Astrocyte (in vitro differentiated cells and primary cell): ENCODE results near the gene EPS8.

Experiments
- EZH2 ChIP-seq: IDR thresholded peaks from 2 replicates; pipeline ENCODE4 v1.6.1; 2012; ENCODE audit warnings: mild to moderate bottlenecking, low read length, inconsistent platforms; ENCODE audit not compliant: insufficient read depth
- TF ChIP-seq, protein P1 (sequence below): IDR thresholded peaks from 2 replicates; pipeline ENCODE4 v1.5.1; 2011; ENCODE audit warnings: low read depth, mild to moderate bottlenecking, inconsistent platforms, low read length, moderate library complexity; ENCODE audit not compliant: insufficient read depth

DNA sequence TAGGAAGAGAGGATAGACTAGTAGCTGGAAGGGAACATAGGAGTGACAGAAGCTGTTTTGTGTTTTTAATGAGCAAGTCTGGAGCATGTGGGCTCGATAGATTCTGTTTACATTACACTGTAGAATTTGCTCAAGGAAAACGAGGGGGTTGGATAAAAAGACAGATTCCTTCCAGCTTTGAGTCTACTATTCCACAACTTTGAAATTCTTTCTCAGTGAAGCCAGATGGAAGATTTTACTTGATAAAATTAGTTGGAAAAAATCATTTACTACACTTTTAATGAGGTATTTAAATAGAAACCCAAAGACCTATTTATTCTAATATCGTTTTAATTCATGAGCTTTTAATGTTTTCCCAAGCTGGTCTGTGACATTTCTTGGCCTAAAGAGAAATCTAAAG lies 19.5 kb upstream of the EPS8 start:
- TF ChIP-seq, protein P1, sequence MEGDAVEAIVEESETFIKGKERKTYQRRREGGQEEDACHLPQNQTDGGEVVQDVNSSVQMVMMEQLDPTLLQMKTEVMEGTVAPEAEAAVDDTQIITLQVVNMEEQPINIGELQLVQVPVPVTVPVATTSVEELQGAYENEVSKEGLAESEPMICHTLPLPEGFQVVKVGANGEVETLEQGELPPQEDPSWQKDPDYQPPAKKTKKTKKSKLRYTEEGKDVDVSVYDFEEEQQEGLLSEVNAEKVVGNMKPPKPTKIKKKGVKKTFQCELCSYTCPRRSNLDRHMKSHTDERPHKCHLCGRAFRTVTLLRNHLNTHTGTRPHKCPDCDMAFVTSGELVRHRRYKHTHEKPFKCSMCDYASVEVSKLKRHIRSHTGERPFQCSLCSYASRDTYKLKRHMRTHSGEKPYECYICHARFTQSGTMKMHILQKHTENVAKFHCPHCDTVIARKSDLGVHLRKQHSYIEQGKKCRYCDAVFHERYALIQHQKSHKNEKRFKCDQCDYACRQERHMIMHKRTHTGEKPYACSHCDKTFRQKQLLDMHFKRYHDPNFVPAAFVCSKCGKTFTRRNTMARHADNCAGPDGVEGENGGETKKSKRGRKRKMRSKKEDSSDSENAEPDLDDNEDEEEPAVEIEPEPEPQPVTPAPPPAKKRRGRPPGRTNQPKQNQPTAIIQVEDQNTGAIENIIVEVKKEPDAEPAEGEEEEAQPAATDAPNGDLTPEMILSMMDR: no peak
- no peak for TF ChIP-seq EZH2
